Type B pancreatic cell (in vitro differentiated cells): ENCODE measurements around the gene PLD4. TPM values are rescaled to one million over a fixed set of nuclear protein-coding genes. Genes with fewer than 3 reads are reported as not detected.

Experiments
- DNase-seq: peaks from one replicate; pipeline ENCODE4 v3.0.0; 2021; ENCODE audit warnings: mixed read lengths; ENCODE audit not compliant: unreplicated experiment; ENCODE audit errors: extremely low spot score
- H3K27ac Mint-ChIP-seq: 2 replicates; pipeline ENCODE4 v1.8.0; 2021; ENCODE audit warnings: mild to moderate bottlenecking, mixed read lengths
- H3K27me3 Mint-ChIP-seq: 2 replicates; pipeline ENCODE4 v1.8.0; 2021; ENCODE audit warnings: mixed read lengths
- H3K36me3 Mint-ChIP-seq: 2 replicates; pipeline ENCODE4 v1.8.0; 2021; ENCODE audit warnings: mixed read lengths
- H3K4me1 Mint-ChIP-seq: one replicate; pipeline ENCODE4 v1.8.0; 2021; ENCODE audit warnings: mixed read lengths; ENCODE audit not compliant: unreplicated experiment
- H3K4me3 Mint-ChIP-seq: 2 replicates; pipeline ENCODE4 v1.8.0; 2021; ENCODE audit warnings: mild to moderate bottlenecking, mixed read lengths
- H3K9me3 Mint-ChIP-seq: 2 replicates; pipeline ENCODE4 v1.8.0; 2021; ENCODE audit warnings: mixed read lengths
- total RNA-seq: library from RNA; stranded (reverse); gene quantifications from 2 replicates; pipeline ENCODE4 v1.2.1, GENCODE V29; 2021; ENCODE audit warnings: low replicate concordance
- TF ChIP-seq, protein P1 (sequence below): fragments of 200-600 bp; sonication (generic); conservative IDR thresholded peaks from 2 replicates; pipeline ENCODE4 v1.5.0; 2021; ENCODE audit warnings: antibody characterized with exemption, mild to moderate bottlenecking

PLD4 gene
- total RNA-seq, 1 donor from 2014 or later: 0.17 TPM

DNA sequence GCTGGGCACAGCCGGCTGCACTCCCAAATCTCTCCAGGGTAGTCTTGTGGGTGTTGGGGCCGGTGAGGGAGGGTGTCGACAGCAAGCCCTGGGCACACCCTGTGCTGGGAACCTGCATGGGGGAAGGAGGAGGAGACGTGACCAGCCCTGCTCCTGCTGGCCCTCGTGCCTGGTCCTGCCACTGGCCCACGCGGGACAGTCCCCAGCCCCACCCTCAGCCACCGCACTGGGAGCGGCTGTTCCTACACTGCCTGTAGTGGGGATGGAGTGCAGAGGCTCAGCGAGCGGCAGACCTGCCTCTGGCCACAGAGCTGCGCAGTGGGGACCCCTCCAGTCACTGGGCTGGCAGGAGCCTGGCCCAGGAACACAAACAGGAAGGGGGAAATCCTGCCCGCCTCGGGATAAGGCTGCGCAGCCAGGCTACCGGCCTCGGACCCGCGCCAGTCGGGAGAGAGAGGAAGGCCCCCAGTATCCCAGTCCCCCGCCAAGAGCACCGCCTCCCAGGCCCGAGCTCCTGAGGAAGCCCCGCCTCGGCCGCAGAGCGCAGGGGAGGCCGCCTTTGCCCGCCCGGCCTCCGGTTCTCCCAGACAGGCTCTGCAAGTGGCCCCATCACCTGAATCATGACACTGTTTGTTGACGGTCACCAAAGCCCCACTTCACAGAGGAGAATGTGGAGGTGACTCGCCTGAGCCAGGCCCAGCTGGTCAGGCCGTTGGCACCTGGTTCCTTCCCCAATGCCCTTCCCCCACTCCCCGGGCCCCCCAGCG lies 42.9 kb downstream of the PLD4 start:
- no peak overlapping the region for H3K27ac Mint-ChIP-seq
- DNase-seq: no peak
- H3K36me3 Mint-ChIP-seq: no peaks in the 10 kb centered on the region
- no peak overlapping the region for H3K4me3 Mint-ChIP-seq
- no peaks in the 10 kb centered on the region for H3K9me3 Mint-ChIP-seq
- peaks cover 3% of the 10 kb centered on the region for H3K27me3 Mint-ChIP-seq
- H3K4me1 Mint-ChIP-seq: peaks cover 4% of the 10 kb centered on the region
- TF ChIP-seq, protein P1, sequence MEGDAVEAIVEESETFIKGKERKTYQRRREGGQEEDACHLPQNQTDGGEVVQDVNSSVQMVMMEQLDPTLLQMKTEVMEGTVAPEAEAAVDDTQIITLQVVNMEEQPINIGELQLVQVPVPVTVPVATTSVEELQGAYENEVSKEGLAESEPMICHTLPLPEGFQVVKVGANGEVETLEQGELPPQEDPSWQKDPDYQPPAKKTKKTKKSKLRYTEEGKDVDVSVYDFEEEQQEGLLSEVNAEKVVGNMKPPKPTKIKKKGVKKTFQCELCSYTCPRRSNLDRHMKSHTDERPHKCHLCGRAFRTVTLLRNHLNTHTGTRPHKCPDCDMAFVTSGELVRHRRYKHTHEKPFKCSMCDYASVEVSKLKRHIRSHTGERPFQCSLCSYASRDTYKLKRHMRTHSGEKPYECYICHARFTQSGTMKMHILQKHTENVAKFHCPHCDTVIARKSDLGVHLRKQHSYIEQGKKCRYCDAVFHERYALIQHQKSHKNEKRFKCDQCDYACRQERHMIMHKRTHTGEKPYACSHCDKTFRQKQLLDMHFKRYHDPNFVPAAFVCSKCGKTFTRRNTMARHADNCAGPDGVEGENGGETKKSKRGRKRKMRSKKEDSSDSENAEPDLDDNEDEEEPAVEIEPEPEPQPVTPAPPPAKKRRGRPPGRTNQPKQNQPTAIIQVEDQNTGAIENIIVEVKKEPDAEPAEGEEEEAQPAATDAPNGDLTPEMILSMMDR: no peak

DNA sequence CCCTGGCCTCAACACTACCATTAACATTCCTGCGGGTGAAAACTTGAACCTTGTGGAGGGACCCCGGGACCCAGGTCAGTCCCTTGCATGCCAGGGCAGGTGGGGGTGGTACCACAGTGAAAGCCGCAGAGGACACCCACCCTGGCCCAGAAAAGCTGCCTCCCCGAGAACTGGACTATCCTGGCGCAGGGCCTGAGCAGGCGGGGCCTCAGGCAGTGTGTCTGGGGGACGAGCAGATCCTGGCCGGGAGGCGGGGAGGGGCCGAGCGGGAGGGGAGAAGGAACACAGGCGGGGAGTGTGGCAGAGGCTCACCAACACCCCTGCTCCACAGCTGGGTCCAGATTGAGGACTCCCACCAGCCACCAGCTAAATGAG lies 43.5 kb downstream of the PLD4 start:
- TF ChIP-seq, protein P1: no peak
- H3K9me3 Mint-ChIP-seq: no peaks in the 10 kb centered on the region
- no peak overlapping the region for H3K4me3 Mint-ChIP-seq
- H3K4me1 Mint-ChIP-seq: peaks cover 4% of the 10 kb centered on the region
- peaks cover 3% of the 10 kb centered on the region for H3K27me3 Mint-ChIP-seq
- no peak for DNase-seq
- no peak overlapping the region for H3K27ac Mint-ChIP-seq
- H3K36me3 Mint-ChIP-seq: no peaks in the 10 kb centered on the region

DNA sequence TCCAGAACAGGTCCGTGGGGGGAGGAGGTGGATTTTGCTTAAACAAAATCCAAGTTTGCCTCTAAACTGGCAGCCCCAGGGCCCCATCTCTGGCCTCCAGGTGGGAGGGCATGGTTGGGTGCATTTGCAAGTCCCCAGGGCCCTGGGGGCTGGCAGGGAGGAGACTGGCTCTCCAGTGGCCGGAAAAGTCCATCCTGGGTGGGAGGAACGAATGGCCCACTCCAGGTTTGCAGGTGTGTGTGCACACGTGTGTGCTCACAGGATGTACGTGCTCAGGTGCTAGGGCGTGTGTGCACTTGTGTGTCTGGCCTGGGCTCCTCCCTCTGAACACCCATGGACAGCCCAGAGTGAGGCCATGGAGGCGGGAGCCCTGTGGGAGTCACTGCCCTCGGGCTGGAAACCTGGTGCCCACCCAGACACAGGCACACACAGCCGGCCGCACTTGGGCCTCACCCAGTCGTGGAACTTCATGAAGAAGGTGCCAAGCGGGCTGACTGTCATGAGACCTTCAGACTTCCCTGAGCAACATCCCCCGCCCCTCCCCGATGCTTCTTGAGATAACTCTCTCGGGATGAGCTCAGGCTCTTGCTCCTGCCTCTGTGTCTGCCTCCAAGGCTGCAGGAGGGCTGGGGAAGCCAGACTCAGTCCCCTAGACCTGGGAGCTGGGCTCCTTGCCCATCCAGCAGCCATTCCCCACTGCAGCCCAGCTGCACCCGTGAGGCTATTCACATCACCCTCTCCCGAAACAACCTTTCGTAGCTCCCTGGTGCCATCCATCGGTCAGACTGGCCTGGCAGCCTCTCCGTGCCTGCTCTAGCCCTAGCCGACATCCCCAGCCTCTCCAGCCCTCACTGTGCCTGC lies 44.1 kb downstream of the PLD4 start:
- Mint-ChIP-seq H3K9me3 (no peaks in the 10 kb centered on the region), H3K4me3 (peak overlapping the region; percentile 64), H3K27me3 (peaks cover 3% of the 10 kb centered on the region), H3K36me3 (no peaks in the 10 kb centered on the region), H3K27ac (no peak overlapping the region), H3K4me1 (peaks cover 4% of the 10 kb centered on the region)
- TF ChIP-seq, protein P1: no peak
- no peak for DNase-seq

DNA sequence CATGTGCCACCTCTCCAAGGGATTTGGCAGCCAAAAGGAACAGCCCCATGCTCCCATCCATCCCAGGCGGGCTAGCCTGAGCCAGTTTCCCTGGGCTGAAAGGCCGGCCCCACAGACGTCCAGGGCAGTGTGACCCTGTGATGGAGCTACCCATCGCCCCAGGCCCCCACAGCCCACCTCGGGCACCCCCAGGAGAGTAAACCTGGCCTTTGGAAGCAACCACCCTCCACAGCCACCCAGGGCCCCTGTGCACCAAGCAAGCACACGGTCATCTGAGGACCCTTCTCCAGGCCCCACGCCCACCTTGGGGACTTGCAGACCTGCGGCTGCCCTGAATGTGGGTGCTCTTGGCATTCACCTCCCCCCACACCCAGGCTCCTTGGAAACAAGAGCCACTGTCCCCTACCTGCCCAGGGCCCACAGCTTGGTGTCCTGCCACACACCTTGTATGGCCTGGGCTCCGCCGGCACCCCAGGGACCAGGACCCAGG lies 45.1 kb downstream of the PLD4 start:
- peaks cover 4% of the 10 kb centered on the region for H3K4me1 Mint-ChIP-seq
- H3K27ac Mint-ChIP-seq: no peak overlapping the region

More for the DNA sequence above, 45.1 kb downstream of the PLD4 start:
- Mint-ChIP-seq H3K9me3 (no peaks in the 10 kb centered on the region), H3K36me3 (no peaks in the 10 kb centered on the region), H3K27me3 (peaks cover 3% of the 10 kb centered on the region), H3K4me3 (no peak overlapping the region)
- DNase-seq: no peak
- TF ChIP-seq, protein P1: no peak
